ENCODE measurements around the gene KLF16. TPM values are rescaled to one million over a fixed set of nuclear protein-coding genes. Genes with fewer than 3 reads are reported as not detected.
A peak's percentile ranks its signal among the peaks of the same experiment; 100 is the strongest.

The KLF16 gene
- total RNA-seq, 4 donors from 2014 or later, result 1.8 to 6.4 (median 3.4) TPM

GRCh38 chr19:1847348-1847683 is 16.1 kb downstream of the KLF16 start:
- Histone ChIP-seq H3K27me3 (no peaks in the 10 kb centered on the region), H3K36me3 (no peaks in the 10 kb centered on the region), H3K4me3 (replicated peaks in 1 of 3) (peak overlapping the region in 2 of 3 donors; percentile 90 to 100), H3K9me3 (no peaks in the 10 kb centered on the region), H3K4me1 (peaks cover 21 to 43% of the 10 kb centered on the region in 2 donors), H3K27ac (peak overlapping the region in 1 of 3 donors; percentile 99)
- WGBS, 2 donors, result 11 to 13% methylated on average over 12 of the region's 12 CpGs
- no peak for DNase-seq
- intact Hi-C loops (cut with DNase I), result no loop called here
- TF ChIP-seq POLR2A (IDR thresholded peaks at IDR 0.05) (no peak), CTCF (IDR thresholded peaks at IDR 0.05) (no peak)

- no peak overlapping the region for H3K27ac ChIP-seq
- intact Hi-C loops (cut with DNase I), result no loop called here
- H3K4me1 ChIP-seq, result peaks cover 21 to 46% of the 10 kb centered on the region in 2 donors
- TF ChIP-seq POLR2A (IDR thresholded peaks at IDR 0.05) (no peak), CTCF (IDR thresholded peaks at IDR 0.05) (no peak)
- peak overlapping the region in 1 of 3 donors; percentile 100 for H3K4me3 ChIP-seq (replicated peaks in 1 of 3)
- no peaks in the 10 kb centered on the region for H3K27me3 ChIP-seq
- WGBS, 2 donors, result 87% methylated on average over 24 to 29 of the region's 29 CpGs
- H3K36me3 ChIP-seq, result no peaks in the 10 kb centered on the region
- DNase-seq, result no peak
- no peaks in the 10 kb centered on the region for H3K9me3 ChIP-seq
Observed at GRCh38 chr19:1846517-1847204, 16.7 kb downstream of the KLF16 start.

- intact Hi-C loops (cut with DNase I), result no loop called here
- peaks cover 21 to 54% of the 10 kb centered on the region in 2 donors for H3K4me1 ChIP-seq
- WGBS, 2 donors, result 88 to 97% methylated on average over 11 of the region's 11 CpGs
- no peaks in the 10 kb centered on the region for H3K36me3 ChIP-seq
- H3K27ac ChIP-seq, result no peak overlapping the region
- DNase-seq, result no peak
- H3K4me3 ChIP-seq (replicated peaks in 1 of 3), result no peak overlapping the region
- no peaks in the 10 kb centered on the region for H3K9me3 ChIP-seq
- no peak for TF ChIP-seq CTCF (IDR thresholded peaks at IDR 0.05)
- no peak for TF ChIP-seq POLR2A (IDR thresholded peaks at IDR 0.05)
- H3K27me3 ChIP-seq, result no peaks in the 10 kb centered on the region
Observed at GRCh38 chr19:1845642-1846041, 17.7 kb downstream of the KLF16 start.

- 89 to 90% methylated on average over 12 to 15 of the region's 16 CpGs for WGBS, 2 donors
- H3K27ac ChIP-seq, result no peak overlapping the region
- DNase-seq, result no peak
- H3K36me3 ChIP-seq, result no peaks in the 10 kb centered on the region
- H3K4me3 ChIP-seq (replicated peaks in 1 of 3), result no peak overlapping the region
- intact Hi-C loops (cut with DNase I), result no loop called here
- no peaks in the 10 kb centered on the region for H3K27me3 ChIP-seq
- H3K4me1 ChIP-seq, result peaks cover 21 to 59% of the 10 kb centered on the region in 2 donors
- H3K9me3 ChIP-seq, result no peaks in the 10 kb centered on the region
- TF ChIP-seq POLR2A (IDR thresholded peaks at IDR 0.05), result no peak
- no peak for TF ChIP-seq CTCF (IDR thresholded peaks at IDR 0.05)
Observed at GRCh38 chr19:1845125-1845515, 18.3 kb downstream of the KLF16 start.

- 73 to 98% methylated on average over 9 to 14 of the region's 19 CpGs for WGBS, 2 donors
- TF ChIP-seq CTCF (IDR thresholded peaks at IDR 0.05) (no peak), POLR2A (IDR thresholded peaks at IDR 0.05) (no peak)
- Histone ChIP-seq H3K9me3 (no peaks in the 10 kb centered on the region), H3K27ac (no peak overlapping the region), H3K36me3 (no peaks in the 10 kb centered on the region), H3K4me3 (replicated peaks in 1 of 3) (no peak overlapping the region), H3K4me1 (peaks cover 21 to 64% of the 10 kb centered on the region in 2 donors), H3K27me3 (no peaks in the 10 kb centered on the region)
- intact Hi-C loops (cut with DNase I), result no loop called here
- no peak for DNase-seq
Observed at GRCh38 chr19:1844513-1845124, 18.8 kb downstream of the KLF16 start.

Measured in thyroid gland (tissue), 4 donors.